Panc1 (cell line): Measurements from ENCODE around the gene NOXO1. TPM values are rescaled to one million over a fixed set of nuclear protein-coding genes. Genes with fewer than 3 reads are reported as not detected.
"Not testable (repeated sequence)": the region's sequence is repeated elsewhere in the genome, so short reads cannot be mapped to it uniquely, and the experiment has no call there.

Source experiments
- ATAC-seq: fragments of 200-7000 bp; cut with Tn5 transposase; 2 replicates; pipeline ENCODE4 v1.9.1; 2020; ENCODE audit warnings: mild to moderate bottlenecking, moderate library complexity
- BruUV-seq: library from RNA; stranded (reverse); fragments of 400-500 nt; replicated peaks from 2 replicates; lab custom pipeline; 2021; lab: Mats Ljungman, UMichigan
- CTCF ChIA-PET: fragments of 300-600 bp; sonication (Branson Sonifier 250); formaldehyde crosslinking; loops from one replicate; lab custom pipeline; 2022; ENCODE audit warnings: antibody characterized with exemption; lab: Charles Lee
- POLR2A ChIA-PET: fragments of 300-600 bp; sonication (Branson Sonifier 250); formaldehyde crosslinking; loops from one replicate; lab custom pipeline; 2022; ENCODE audit warnings: antibody characterized with exemption; lab: Charles Lee
- DNase-seq: peaks from one replicate; pipeline ENCODE4 v3.0.0-alpha.2; 2010; ENCODE audit warnings: low read depth, low spot score
- H3K27ac ChIP-seq: 2 replicates; pipeline ENCODE4 v1.5.1; 2011; ENCODE audit warnings: mild to moderate bottlenecking, low read length, inconsistent platforms
- H3K27me3 ChIP-seq: fragments of 200-500 bp; sonication (Bioruptor generic); 2 replicates; pipeline ENCODE4 v1.6.0; 2014; ENCODE audit warnings: low read length, inconsistent platforms; ENCODE audit not compliant: control insufficient read depth, insufficient read depth
- H3K36me3 ChIP-seq: fragments of 200-500 bp; sonication (Bioruptor generic); 2 replicates; pipeline ENCODE4 v1.5.1; 2014; ENCODE audit warnings: inconsistent platforms, mild to moderate bottlenecking, low read length, moderate library complexity; ENCODE audit not compliant: control insufficient read depth, insufficient read depth
- H3K4me1 ChIP-seq: 2 replicates; pipeline ENCODE4 v1.5.1; 2011; ENCODE audit warnings: inconsistent platforms, mild to moderate bottlenecking, low read length, moderate library complexity; ENCODE audit not compliant: control insufficient read depth, insufficient read depth
- H3K4me3 ChIP-seq, 2 experiments: 2 replicates each; pipeline ENCODE4 v1.5.1; 2011 to 2012; ENCODE audit warnings: low read depth in 2 of 2, low read length in 2 of 2, mild to moderate bottlenecking in 2 of 2, inconsistent platforms in 1 of 2, moderate library complexity in 1 of 2
- H3K9me3 ChIP-seq: fragments of 200-500 bp; sonication (Bioruptor generic); 2 replicates; pipeline ENCODE4 v1.5.1; 2014; ENCODE audit warnings: low read depth, mild to moderate bottlenecking, inconsistent platforms, low read length, moderate library complexity; ENCODE audit not compliant: control insufficient read depth, insufficient read depth
- CTCF ChIP-seq: fragments of 450-650 bp; IDR thresholded peaks from 2 replicates; pipeline ENCODE4 v1.5.1; 2017; ENCODE audit warnings: mild to moderate bottlenecking
- POLR2AphosphoS5 ChIP-seq: IDR thresholded peaks from 2 replicates; pipeline ENCODE4 v1.6.1; 2012; ENCODE audit warnings: mild to moderate bottlenecking, low read depth, low read length, moderate library complexity
- REST ChIP-seq, 2 experiments: IDR thresholded peaks; 2 replicates each; pipeline ENCODE4 v1.6.1; 2011 to 2012; ENCODE audit warnings: low read depth in 2 of 2, control low read depth in 1 of 2, low read length in 1 of 2, mild to moderate bottlenecking in 1 of 2, moderate library complexity in 1 of 2; ENCODE audit not compliant: insufficient read depth in 1 of 2
- SIN3A ChIP-seq: IDR thresholded peaks from 2 replicates; pipeline ENCODE4 v1.6.1; 2012; ENCODE audit warnings: low read depth, mild to moderate bottlenecking, low read length, moderate library complexity, borderline replicate concordance; ENCODE audit not compliant: insufficient read depth
- TCF7L2 ChIP-seq: IDR thresholded peaks from 2 replicates; pipeline ENCODE4 v1.6.1; 2011; ENCODE audit warnings: mild to moderate bottlenecking, low read depth, low read length, inconsistent platforms
- in situ Hi-C: cut with HindIII; loops from 2 replicates; pipeline ENCODE4 v1.10.0; 2016; ENCODE audit warnings: low sequenced_read_pairs, low pct_unique_long_range_greater_than_20kb
- intact Hi-C: fragments of 100-400 bp; cut with micrococcal nuclease; formaldehyde crosslinking; loops from one replicate; pipeline ENCODE4 v1.10.0; 2022; ENCODE audit not compliant: unreplicated experiment
- total RNA-seq: library from RNA; stranded (reverse); gene quantifications from one replicate; pipeline ENCODE4 v1.2.1, GENCODE V29; 2021; ENCODE audit not compliant: unreplicated experiment

NOXO1 gene
- total RNA-seq, 1 experiment from 2014 or later: 4.0 TPM

- H3K4me1 ChIP-seq: peaks cover 11% of the 10 kb centered on the region
- DNase-seq, H3K36me3 ChIP-seq, H3K27ac ChIP-seq, ATAC-seq, H3K4me3 ChIP-seq, BruUV-seq, in situ Hi-C loops, H3K9me3 ChIP-seq, H3K27me3 ChIP-seq, intact Hi-C loops, POLR2A ChIA-PET: not testable (repeated sequence)
- CTCF ChIA-PET: interaction anchor here (0.7 kb wide), 2 partner anchors 18 to 25 kb away, joined by 3 read pairs; no protein-coding TSS in a partner anchor
Observed at GRCh38 chr16:1939833-1940232, 41.4 kb downstream of the NOXO1 start.

GRCh38 chr16:1938910-1939309 is 42.4 kb downstream of the NOXO1 start:
- no peak for ATAC-seq
- ChIA-PET CTCF (no interaction called here), POLR2A (no interaction called here)
- DNase-seq: no peak
- no peak overlapping the region for H3K4me3 ChIP-seq
- H3K9me3 ChIP-seq: no peaks in the 10 kb centered on the region
- BruUV-seq: no TSS peak
- TF ChIP-seq REST (IDR thresholded peaks at IDR 0.05; ENCODE audit: insufficient read depth in 1 of 2, low read depth in 2 of 2, low read length in 1 of 2) (no peak), POLR2AphosphoS5 (no peak), TCF7L2 (no peak), SIN3A (no peak), CTCF (no peak)
- in situ Hi-C loops (no loop called here), intact Hi-C loops (no loop called here)
- H3K27ac ChIP-seq: no peak overlapping the region
- no peaks in the 10 kb centered on the region; the same call in 1 of the 2 replicates for H3K36me3 ChIP-seq
- H3K4me1 ChIP-seq: peaks cover 11% of the 10 kb centered on the region
- H3K27me3 ChIP-seq: no peaks in the 10 kb centered on the region

- H3K9me3 ChIP-seq: no peaks in the 10 kb centered on the region
- peaks cover 11% of the 10 kb centered on the region for H3K4me1 ChIP-seq
- no peaks in the 10 kb centered on the region; the same call in 1 of the 2 replicates for H3K36me3 ChIP-seq
- no peak for ATAC-seq
- ChIA-PET CTCF (no interaction called here), POLR2A (no interaction called here)
- intact Hi-C loops (no loop called here), in situ Hi-C loops (no loop called here)
- H3K4me3 ChIP-seq: no peak overlapping the region
- H3K27ac ChIP-seq: no peak overlapping the region
- TF ChIP-seq SIN3A: no peak
- no TSS peak for BruUV-seq
- no peaks in the 10 kb centered on the region for H3K27me3 ChIP-seq
- no peak for DNase-seq
Observed at GRCh38 chr16:1938316-1938715, 43.0 kb downstream of the NOXO1 start.
